Measurements from ENCODE around the gene PPL.
"Not testable (repeated sequence)": the region's sequence is repeated elsewhere in the genome, so short reads cannot be mapped to it uniquely, and the experiment has no call there.

Gene PPL

DNA sequence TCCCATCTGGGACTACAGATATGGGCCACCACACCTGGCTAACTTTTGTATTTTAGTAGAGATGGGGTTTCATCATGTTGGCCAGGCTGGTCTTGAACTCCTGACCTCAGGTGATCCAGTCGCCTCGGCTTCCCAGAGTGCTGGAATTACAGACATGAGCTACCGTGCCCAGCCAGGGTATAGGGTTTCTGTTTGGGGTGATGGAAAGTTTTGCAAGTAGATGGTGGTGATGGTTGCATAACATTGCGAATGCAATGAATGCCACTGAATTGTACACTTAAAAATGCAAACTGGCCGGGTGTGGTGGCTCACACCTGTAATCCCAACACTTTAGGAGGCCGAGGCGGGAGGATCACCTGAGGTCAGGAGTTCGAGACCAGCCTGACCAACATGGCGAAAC is 40.2 kb downstream of the PPL start:
- H3K27me3 ChIP-seq (ENCODE audit: control insufficient read depth in 2 of 2, insufficient read depth in 2 of 2, low read length in 2 of 2); H3K4me3 ChIP-seq (ENCODE audit: low read length in 2 of 2); H3K4me1 ChIP-seq (ENCODE audit: control insufficient read depth in 2 of 2, insufficient read depth in 2 of 2, low read length in 2 of 2); H3K9me3 ChIP-seq (ENCODE audit: control insufficient read depth in 2 of 2, low read length in 2 of 2); H3K36me3 ChIP-seq (ENCODE audit: control insufficient read depth in 2 of 2, insufficient read depth in 2 of 2, low read length in 2 of 2); H3K27ac ChIP-seq (ENCODE audit: low read depth in 2 of 2, low read length in 2 of 2); H3K9ac ChIP-seq (ENCODE audit: low read depth in 1 of 2, low read length in 2 of 2): not testable (repeated sequence)

DNA sequence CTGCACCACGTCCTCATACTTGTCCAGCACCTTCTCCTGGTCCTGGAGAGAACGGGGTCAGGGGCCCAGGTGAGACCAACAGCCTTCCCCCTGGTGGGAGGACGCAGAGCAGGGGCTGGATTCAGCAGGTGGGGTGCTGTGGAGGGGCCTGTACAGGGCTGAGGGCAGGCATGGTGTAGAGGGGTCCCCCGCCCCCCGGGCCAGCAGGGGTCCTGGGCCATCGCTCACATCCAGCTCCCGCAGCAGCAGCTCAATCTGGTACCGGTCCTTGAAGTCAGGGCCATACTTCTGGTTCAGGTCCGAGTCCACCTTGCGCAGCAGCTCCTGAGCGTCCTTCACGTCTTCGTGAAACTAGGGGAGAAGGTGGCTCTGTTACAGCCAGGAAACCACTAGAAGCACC is 41.6 kb downstream of the PPL start:
- Histone ChIP-seq H3K9ac (ENCODE audit: low read depth in 1 of 2, low read length in 2 of 2) (no peak overlapping the region), H3K4me1 (ENCODE audit: control insufficient read depth in 2 of 2, insufficient read depth in 2 of 2, low read length in 2 of 2) (no peaks in the 10 kb centered on the region), H3K9me3 (ENCODE audit: control insufficient read depth in 2 of 2, low read length in 2 of 2) (no peaks in the 10 kb centered on the region), H3K27me3 (ENCODE audit: control insufficient read depth in 2 of 2, insufficient read depth in 2 of 2, low read length in 2 of 2) (no peaks in the 10 kb centered on the region), H3K4me3 (ENCODE audit: low read length in 2 of 2) (no peak overlapping the region), H3K36me3 (ENCODE audit: control insufficient read depth in 2 of 2, insufficient read depth in 2 of 2, low read length in 2 of 2) (no peaks in the 10 kb centered on the region), H3K27ac (ENCODE audit: low read depth in 2 of 2, low read length in 2 of 2) (no peak overlapping the region)

DNA sequence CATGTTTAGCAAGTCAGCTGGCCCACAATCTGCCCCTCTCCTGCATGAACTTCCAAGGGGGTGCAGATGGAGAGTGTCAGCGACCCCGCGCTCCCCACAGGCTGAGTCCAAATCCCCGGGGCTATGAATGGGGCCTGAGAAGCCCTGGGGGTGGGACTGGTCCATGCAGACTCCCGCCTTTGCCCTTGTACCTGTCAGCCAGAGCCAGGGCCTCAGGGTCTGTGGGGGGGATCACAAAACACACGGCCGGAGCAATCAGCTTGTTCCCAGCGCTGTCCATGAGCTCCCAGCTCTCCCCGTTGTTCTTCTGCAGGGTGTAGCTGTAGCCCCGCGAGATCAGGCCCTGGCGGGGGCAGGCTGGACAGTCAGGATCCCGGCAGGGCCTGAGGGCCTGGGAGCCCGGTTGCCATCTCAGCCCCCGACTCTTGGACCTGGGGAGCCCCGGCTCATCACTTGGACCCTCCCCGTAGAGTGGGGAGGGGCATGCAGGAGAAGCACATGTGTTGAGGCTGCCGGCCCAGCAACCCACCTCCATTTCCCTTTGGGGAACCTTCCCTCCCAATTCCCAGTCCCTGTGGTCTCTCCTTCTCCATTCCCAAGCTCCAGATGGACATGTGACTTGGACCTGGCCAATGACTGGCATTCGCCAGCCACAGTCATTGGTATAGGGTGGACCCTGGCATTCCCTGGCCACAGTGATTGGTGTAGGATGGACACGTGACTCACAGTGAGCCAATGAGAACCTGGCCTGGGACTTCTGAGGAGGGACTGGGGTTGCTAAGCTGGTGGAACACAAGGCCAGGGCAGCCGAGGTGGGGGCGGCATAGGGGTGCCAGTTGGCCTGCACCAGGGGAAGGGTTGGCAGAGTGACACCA is 42.4 kb downstream of the PPL start:
- Histone ChIP-seq H3K27me3 (ENCODE audit: control insufficient read depth in 2 of 2, insufficient read depth in 2 of 2, low read length in 2 of 2) (no peaks in the 10 kb centered on the region), H3K9ac (ENCODE audit: low read depth in 1 of 2, low read length in 2 of 2) (no peak overlapping the region), H3K9me3 (ENCODE audit: control insufficient read depth in 2 of 2, low read length in 2 of 2) (no peaks in the 10 kb centered on the region), H3K36me3 (ENCODE audit: control insufficient read depth in 2 of 2, insufficient read depth in 2 of 2, low read length in 2 of 2) (peaks cover 0 to 3% of the 10 kb centered on the region in 2 donors), H3K4me3 (ENCODE audit: low read length in 2 of 2) (no peak overlapping the region), H3K27ac (ENCODE audit: low read depth in 2 of 2, low read length in 2 of 2) (no peak overlapping the region), H3K4me1 (ENCODE audit: control insufficient read depth in 2 of 2, insufficient read depth in 2 of 2, low read length in 2 of 2) (no peaks in the 10 kb centered on the region)

DNA sequence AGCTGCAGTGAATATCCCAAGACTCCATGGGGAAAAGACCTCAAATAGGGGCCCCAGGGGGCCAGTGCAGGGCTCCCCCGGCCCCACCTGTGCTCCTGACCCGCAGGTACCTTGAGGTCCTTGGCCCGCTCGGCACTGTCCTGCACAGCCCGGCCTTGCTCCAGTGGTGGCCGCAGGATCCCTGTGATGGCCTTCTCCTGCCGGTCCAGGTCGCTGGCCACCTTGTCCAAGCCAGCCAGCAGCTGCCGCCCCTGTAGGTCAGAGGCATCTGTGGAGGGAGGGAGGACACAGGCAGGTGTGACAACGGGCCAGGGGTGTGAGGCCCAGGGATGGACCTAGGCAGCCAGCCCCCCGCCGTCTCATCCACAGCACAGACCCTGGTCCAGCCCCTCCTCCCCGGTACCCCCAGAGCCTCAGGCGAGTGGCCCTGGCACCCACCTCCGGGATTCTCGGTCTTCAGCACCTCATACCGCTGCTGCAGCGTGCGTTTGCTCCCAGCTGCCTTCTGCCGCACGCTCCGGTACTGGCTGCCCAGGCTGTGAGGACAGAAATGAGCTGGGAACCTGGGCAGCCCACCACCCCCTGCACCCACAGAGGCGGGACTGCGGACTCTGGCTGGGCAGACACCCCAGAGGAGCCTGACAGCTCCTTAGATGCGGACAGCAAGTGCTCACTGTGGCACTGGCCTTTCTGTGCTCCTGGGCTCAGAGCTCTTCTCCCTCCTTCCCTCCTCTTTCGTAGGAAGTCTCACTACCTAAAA is 43.7 kb downstream of the PPL start:
- Histone ChIP-seq H3K36me3 (ENCODE audit: control insufficient read depth in 2 of 2, insufficient read depth in 2 of 2, low read length in 2 of 2) (peaks cover 0 to 3% of the 10 kb centered on the region in 2 donors), H3K4me3 (ENCODE audit: low read length in 2 of 2) (no peak overlapping the region), H3K9ac (ENCODE audit: low read depth in 1 of 2, low read length in 2 of 2) (no peak overlapping the region), H3K27me3 (ENCODE audit: control insufficient read depth in 2 of 2, insufficient read depth in 2 of 2, low read length in 2 of 2) (no peaks in the 10 kb centered on the region), H3K4me1 (ENCODE audit: control insufficient read depth in 2 of 2, insufficient read depth in 2 of 2, low read length in 2 of 2) (no peaks in the 10 kb centered on the region), H3K27ac (ENCODE audit: low read depth in 2 of 2, low read length in 2 of 2) (no peak overlapping the region), H3K9me3 (ENCODE audit: control insufficient read depth in 2 of 2, low read length in 2 of 2) (no peaks in the 10 kb centered on the region)

DNA sequence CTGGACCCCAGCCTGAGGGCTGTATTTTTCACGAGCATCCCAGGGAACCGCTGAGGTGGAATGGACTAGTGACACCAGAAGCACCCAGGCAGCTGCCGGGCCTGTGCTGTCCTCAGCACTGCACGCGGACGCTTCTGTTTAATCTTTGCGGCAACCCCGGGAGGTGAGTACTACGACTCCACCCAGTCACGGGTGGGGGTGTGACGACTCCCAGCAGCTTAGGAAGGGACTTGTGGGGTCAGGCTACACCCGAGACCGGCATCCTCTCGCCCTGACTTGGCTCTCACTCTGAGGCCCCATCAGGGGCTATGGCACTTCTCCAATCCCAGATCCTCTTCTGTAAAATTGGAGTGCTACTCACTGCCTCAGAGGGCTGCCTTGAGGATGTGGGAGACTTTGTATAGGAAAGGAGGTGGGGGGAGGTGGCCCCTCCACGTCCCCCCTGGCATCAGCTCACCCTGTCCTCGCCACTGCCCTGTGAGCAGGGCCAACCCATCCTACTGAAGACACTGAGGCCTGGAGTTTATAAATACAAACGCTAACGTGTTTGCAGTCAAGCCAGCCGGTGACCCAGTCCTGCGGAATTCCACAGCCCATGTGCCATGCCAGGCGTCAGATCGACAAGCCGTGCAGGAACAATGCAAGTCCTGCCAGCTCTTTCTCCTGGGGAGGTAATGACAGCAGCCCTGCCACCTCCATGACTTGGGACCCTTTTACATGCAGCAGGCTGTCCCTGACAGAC is 44.4 kb downstream of the PPL start:
- Histone ChIP-seq H3K36me3 (ENCODE audit: control insufficient read depth in 2 of 2, insufficient read depth in 2 of 2, low read length in 2 of 2) (peaks cover 4 to 9% of the 10 kb centered on the region in 2 donors), H3K9me3 (ENCODE audit: control insufficient read depth in 2 of 2, low read length in 2 of 2) (no peaks in the 10 kb centered on the region), H3K27me3 (ENCODE audit: control insufficient read depth in 2 of 2, insufficient read depth in 2 of 2, low read length in 2 of 2) (no peaks in the 10 kb centered on the region), H3K9ac (ENCODE audit: low read depth in 1 of 2, low read length in 2 of 2) (no peak overlapping the region), H3K4me1 (ENCODE audit: control insufficient read depth in 2 of 2, insufficient read depth in 2 of 2, low read length in 2 of 2) (no peaks in the 10 kb centered on the region), H3K4me3 (ENCODE audit: low read length in 2 of 2) (no peak overlapping the region), H3K27ac (ENCODE audit: low read depth in 2 of 2, low read length in 2 of 2) (no peak overlapping the region)

DNA sequence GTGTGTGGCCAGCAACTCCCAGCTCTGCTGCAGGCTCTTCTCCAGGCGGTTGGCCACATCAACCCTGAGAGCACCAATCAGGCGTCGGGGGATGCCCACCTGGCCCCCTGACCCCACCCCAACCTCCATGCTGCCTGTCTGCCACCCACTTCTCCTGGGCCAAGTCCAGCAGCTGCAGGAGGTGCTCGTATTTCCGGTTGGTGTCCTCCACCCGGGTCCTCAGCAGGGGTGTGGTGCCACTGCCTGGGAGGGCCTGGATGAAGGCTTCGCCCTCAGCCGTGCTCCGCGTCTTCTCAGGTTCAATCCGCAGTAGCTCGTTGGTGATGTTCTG is 45.1 kb downstream of the PPL start:
- Histone ChIP-seq H3K36me3 (ENCODE audit: control insufficient read depth in 2 of 2, insufficient read depth in 2 of 2, low read length in 2 of 2) (peaks cover 8 to 16% of the 10 kb centered on the region in 2 donors), H3K4me1 (ENCODE audit: control insufficient read depth in 2 of 2, insufficient read depth in 2 of 2, low read length in 2 of 2) (no peaks in the 10 kb centered on the region), H3K9me3 (ENCODE audit: control insufficient read depth in 2 of 2, low read length in 2 of 2) (no peaks in the 10 kb centered on the region), H3K27ac (ENCODE audit: low read depth in 2 of 2, low read length in 2 of 2) (no peak overlapping the region), H3K9ac (ENCODE audit: low read depth in 1 of 2, low read length in 2 of 2) (no peak overlapping the region), H3K4me3 (ENCODE audit: low read length in 2 of 2) (no peak overlapping the region), H3K27me3 (ENCODE audit: control insufficient read depth in 2 of 2, insufficient read depth in 2 of 2, low read length in 2 of 2) (no peaks in the 10 kb centered on the region)

GRCh38 chr16:4891097-4891885 is 45.7 kb downstream of the PPL start:
- Histone ChIP-seq H3K9ac (ENCODE audit: low read depth in 1 of 2, low read length in 2 of 2) (no peak overlapping the region), H3K4me1 (ENCODE audit: control insufficient read depth in 2 of 2, insufficient read depth in 2 of 2, low read length in 2 of 2) (no peaks in the 10 kb centered on the region), H3K9me3 (ENCODE audit: control insufficient read depth in 2 of 2, low read length in 2 of 2) (no peaks in the 10 kb centered on the region), H3K4me3 (ENCODE audit: low read length in 2 of 2) (no peak overlapping the region), H3K36me3 (ENCODE audit: control insufficient read depth in 2 of 2, insufficient read depth in 2 of 2, low read length in 2 of 2) (peaks cover 10 to 18% of the 10 kb centered on the region in 2 donors), H3K27me3 (ENCODE audit: control insufficient read depth in 2 of 2, insufficient read depth in 2 of 2, low read length in 2 of 2) (no peaks in the 10 kb centered on the region), H3K27ac (ENCODE audit: low read depth in 2 of 2, low read length in 2 of 2) (no peak overlapping the region)

- H3K4me1 ChIP-seq (ENCODE audit: control insufficient read depth in 2 of 2, insufficient read depth in 2 of 2, low read length in 2 of 2) = no peaks in the 10 kb centered on the region
- peaks cover 16 to 24% of the 10 kb centered on the region in 2 donors for H3K36me3 ChIP-seq (ENCODE audit: control insufficient read depth in 2 of 2, insufficient read depth in 2 of 2, low read length in 2 of 2)
- no peak overlapping the region for H3K9ac ChIP-seq (ENCODE audit: low read depth in 1 of 2, low read length in 2 of 2)
- H3K9me3 ChIP-seq (ENCODE audit: control insufficient read depth in 2 of 2, low read length in 2 of 2) = no peaks in the 10 kb centered on the region
- H3K27ac ChIP-seq (ENCODE audit: low read depth in 2 of 2, low read length in 2 of 2) = no peak overlapping the region
- no peak overlapping the region for H3K4me3 ChIP-seq (ENCODE audit: low read length in 2 of 2)
- H3K27me3 ChIP-seq (ENCODE audit: control insufficient read depth in 2 of 2, insufficient read depth in 2 of 2, low read length in 2 of 2) = no peaks in the 10 kb centered on the region
These were observed 46.3 kb downstream of the PPL start for GRCh38 chr16:4890686-4891085.

GRCh38 chr16:4890026-4890425 is 46.9 kb downstream of the PPL start:
- no peak overlapping the region for H3K4me3 ChIP-seq (ENCODE audit: low read length in 2 of 2)
- H3K9ac ChIP-seq (ENCODE audit: low read depth in 1 of 2, low read length in 2 of 2) = no peak overlapping the region
- H3K9me3 ChIP-seq (ENCODE audit: control insufficient read depth in 2 of 2, low read length in 2 of 2) = no peaks in the 10 kb centered on the region
- no peaks in the 10 kb centered on the region for H3K4me1 ChIP-seq (ENCODE audit: control insufficient read depth in 2 of 2, insufficient read depth in 2 of 2, low read length in 2 of 2)
- no peak overlapping the region for H3K27ac ChIP-seq (ENCODE audit: low read depth in 2 of 2, low read length in 2 of 2)
- peaks cover 23 to 27% of the 10 kb centered on the region in 2 donors for H3K36me3 ChIP-seq (ENCODE audit: control insufficient read depth in 2 of 2, insufficient read depth in 2 of 2, low read length in 2 of 2)
- no peaks in the 10 kb centered on the region for H3K27me3 ChIP-seq (ENCODE audit: control insufficient read depth in 2 of 2, insufficient read depth in 2 of 2, low read length in 2 of 2)

Measured in mucosa of rectum (tissue), 2 donors.